NT2/D1 (cell line): ENCODE measurements around the gene APOO.

ENCODE experiments used
- SUZ12 ChIP-seq: IDR thresholded peaks from 2 replicates; pipeline ENCODE4 v1.6.1; 2011; ENCODE audit not compliant: insufficient read length, insufficient read depth; ENCODE audit errors: extremely low read depth
- YY1 ChIP-seq: IDR thresholded peaks from 2 replicates; pipeline ENCODE4 v1.6.1; 2011; ENCODE audit not compliant: insufficient read length, insufficient read depth
- ZNF274 ChIP-seq: IDR thresholded peaks from 2 replicates; pipeline ENCODE4 v1.6.1; 2011; ENCODE audit warnings: mild to moderate bottlenecking, low read depth, low read length

DNA sequence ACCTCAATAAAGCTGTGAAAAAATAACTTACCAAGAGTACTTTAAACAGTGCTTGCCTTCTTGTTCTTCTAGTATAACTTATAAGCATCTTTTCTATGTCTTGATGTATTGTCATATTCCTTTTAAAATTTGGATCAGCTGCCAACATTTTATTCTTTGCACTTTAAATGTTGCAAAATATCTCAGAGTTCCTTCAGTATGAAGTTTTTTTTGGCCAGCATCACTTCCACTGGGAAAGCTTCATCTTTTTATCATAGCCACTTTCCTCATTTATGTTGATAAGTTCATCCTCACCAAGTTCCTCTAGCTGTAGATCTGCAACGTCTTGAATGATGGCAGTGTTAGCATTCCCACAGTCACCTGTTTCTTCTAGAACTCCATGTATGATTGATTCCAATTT lies 24.3 kb upstream of the APOO start:
- TF ChIP-seq SUZ12 (no peak), YY1 (no peak), ZNF274 (no peak)
